ENCODE measurements around the gene MRPS15.

Gene MRPS15

DNA sequence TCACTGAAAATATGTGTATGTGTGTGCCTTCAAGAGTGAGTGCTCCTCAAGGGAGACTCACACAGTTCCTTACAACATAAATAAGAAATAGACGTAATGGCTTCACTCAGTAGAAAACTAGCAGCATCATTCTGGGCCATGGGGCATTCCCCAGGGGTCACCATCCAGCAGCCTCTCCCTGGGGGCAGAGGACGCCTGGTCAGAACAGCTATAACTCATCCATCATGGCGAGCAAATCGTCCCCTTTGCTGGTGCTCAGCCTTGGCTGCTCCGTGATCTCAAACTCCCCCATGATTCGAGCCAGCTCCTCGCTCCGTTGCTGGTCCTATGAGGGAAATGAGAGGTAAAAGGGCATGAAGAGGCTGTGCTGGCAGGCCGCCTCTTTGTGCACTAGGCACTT, 46.3 kb downstream of the MRPS15 start:
- TF ChIP-seq, protein P1, sequence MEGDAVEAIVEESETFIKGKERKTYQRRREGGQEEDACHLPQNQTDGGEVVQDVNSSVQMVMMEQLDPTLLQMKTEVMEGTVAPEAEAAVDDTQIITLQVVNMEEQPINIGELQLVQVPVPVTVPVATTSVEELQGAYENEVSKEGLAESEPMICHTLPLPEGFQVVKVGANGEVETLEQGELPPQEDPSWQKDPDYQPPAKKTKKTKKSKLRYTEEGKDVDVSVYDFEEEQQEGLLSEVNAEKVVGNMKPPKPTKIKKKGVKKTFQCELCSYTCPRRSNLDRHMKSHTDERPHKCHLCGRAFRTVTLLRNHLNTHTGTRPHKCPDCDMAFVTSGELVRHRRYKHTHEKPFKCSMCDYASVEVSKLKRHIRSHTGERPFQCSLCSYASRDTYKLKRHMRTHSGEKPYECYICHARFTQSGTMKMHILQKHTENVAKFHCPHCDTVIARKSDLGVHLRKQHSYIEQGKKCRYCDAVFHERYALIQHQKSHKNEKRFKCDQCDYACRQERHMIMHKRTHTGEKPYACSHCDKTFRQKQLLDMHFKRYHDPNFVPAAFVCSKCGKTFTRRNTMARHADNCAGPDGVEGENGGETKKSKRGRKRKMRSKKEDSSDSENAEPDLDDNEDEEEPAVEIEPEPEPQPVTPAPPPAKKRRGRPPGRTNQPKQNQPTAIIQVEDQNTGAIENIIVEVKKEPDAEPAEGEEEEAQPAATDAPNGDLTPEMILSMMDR (IDR thresholded peaks at IDR 0.05), result no peak
- no peak for TF ChIP-seq ZFX (IDR thresholded peaks at IDR 0.05; ENCODE audit: borderline replicate concordance)
- H3K27ac ChIP-seq, result no peak overlapping the region

DNA sequence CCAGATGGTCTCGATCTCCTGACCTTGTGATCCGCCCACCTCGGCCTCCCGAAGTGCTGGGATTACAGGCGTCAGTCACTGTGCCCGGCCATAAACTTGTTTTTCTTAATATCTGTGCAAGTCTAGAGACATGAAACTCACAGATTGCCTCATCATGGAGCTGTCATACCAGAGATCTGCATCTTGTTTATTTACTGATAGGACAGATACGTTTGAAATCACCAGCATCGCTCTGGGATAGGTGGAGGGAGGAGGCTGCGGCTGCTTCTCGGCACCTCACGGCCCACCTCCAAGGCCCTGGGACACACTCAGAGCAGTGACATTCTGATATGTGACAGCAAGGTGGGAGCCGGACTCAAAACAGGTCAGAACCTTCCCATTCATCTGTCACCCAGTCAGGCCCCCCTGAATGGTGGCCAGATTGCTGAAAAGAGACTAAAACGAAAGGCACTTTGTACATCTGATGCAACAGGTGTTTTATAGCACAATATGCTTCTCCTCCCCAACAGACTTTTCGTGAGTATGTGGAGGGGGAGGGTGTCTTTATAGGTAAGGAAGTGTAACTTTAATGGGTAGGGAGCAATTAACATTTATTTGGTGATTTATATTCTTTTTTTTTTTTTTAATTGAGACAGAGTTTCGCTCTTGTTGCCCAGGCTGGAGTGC, 48.4 kb downstream of the MRPS15 start:
- TF ChIP-seq, protein P1 (IDR thresholded peaks at IDR 0.05), result no peak
- TF ChIP-seq ZFX (IDR thresholded peaks at IDR 0.05; ENCODE audit: borderline replicate concordance), result no peak

DNA sequence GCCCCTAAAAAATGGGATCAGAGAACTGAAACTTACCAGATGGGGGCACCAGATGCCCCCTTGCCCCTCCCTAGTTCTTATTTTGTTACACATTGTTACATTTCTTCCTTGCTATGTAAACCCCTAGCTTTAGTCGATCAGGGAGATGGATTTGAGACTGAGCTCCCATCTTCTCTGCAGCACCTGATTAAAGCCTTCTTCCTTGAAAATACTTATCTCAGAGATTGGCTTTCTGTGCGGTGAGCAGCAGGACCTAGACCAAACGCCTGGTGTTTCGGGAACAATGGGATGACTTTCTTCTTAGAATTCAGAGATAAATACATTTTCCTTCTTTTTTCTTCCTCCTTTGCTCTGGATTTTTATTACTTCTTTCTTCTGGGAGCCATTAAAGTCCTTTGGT, 49.8 kb downstream of the MRPS15 start:
- no peak overlapping the region for H3K27ac ChIP-seq
- TF ChIP-seq ZFX (IDR thresholded peaks at IDR 0.05; ENCODE audit: borderline replicate concordance), result no peak
- TF ChIP-seq, protein P1 (IDR thresholded peaks at IDR 0.05), result no peak

More for the DNA sequence above, 48.4 kb downstream of the MRPS15 start:
- H3K27ac ChIP-seq, result no peak overlapping the region

DNA sequence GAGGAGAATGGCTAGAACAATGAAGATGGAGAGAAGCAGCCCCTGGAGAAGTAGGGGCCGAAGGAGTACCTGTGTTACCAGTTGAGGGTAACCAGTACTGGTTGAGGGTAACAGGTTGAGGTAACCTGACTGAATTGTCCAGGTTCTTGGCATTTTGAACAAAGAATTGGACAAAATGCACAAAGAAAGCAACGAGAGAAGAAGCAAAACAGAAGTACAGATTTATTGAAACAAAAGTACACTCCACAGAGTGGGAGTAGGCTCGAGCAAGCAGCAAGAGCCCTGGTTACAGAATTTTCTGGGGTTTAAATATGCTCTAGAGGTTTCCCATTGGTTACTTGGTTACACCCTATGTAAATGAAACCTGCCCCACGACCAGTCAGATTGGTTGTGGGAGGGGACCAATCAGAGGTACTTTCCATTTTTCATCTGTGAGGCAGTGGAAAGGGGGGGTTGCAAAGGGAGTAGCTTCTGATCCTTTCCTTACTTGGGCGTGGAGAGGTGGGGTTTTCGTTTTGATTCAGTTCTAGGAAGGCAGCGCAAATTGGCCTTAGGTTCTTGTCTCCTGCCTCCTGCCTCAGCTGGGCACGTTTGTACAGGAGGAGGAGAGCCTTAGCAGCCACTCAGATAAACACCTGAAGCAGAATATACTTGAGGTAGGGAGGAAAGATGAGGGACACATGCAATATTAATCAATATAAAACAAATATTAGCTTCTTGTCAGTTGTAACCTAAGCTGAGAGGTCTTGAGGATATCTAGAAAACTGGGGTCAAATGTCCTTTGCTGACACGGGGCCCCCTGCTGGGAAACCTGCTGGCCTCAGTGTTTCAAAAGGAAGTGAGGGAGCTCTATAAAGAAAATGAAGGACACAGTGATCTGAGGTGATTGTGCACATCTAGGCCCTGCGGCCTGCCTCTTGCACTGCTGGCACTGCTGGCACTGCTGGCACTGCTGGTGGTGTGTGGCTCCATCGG, 52.2 kb downstream of the MRPS15 start:
- TF ChIP-seq, protein P1 (IDR thresholded peaks at IDR 0.05), result no peak
- TF ChIP-seq ZFX (IDR thresholded peaks at IDR 0.05; ENCODE audit: borderline replicate concordance), result no peak
- no peak overlapping the region for H3K27ac ChIP-seq

DNA sequence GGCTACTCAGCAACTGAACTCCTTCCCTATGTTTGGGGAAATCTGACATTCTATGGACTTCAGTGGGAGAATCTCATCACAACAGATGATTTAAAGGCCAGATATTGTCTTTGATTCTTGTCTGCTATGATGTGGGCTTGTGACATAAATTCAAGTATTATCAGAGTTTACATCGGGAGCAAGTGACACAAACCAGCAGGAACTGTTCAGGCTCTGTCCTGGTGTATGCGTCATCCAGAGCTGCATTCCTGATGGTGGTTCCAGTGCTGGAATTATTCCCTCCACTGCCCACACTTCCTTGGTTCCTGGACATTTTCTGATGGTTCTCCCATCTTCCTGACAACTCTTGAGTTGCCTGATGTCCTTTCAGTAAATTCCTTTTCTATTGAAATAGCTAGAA, 55.7 kb downstream of the MRPS15 start:
- H3K27ac ChIP-seq, result no peak overlapping the region
- TF ChIP-seq, protein P1 (IDR thresholded peaks at IDR 0.05), result no peak
- no peak for TF ChIP-seq ZFX (IDR thresholded peaks at IDR 0.05; ENCODE audit: borderline replicate concordance)

DNA sequence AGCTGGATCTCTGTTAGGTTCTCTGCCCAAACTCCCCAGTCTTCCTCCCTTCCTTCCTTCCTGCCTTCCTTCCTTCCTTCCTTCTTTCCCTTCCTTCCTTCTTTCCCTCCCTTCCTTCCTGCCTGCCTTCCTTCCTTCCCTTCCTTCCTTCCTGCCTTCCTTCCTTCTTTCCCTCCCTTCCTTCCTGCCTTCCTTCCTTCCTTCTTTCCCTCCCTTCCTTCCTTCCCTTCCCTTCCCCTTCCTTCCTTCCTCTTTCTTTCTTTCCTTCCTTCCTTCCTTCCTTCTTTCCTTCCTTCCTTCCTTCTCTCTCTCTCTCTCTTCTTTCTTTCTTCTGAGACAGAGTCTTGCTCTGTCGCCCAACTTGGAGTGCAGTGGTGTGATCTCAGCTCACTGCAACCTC, 57.7 kb downstream of the MRPS15 start:
- TF ChIP-seq, protein P1 (IDR thresholded peaks at IDR 0.05), result no peak
- TF ChIP-seq ZFX (IDR thresholded peaks at IDR 0.05; ENCODE audit: borderline replicate concordance), result no peak
- H3K27ac ChIP-seq, result no peak overlapping the region

Measured in 22Rv1 (cell line).